ENCODE measurements around the gene RREB1.

- TF ChIP-seq CTCF (IDR thresholded peaks at IDR 0.05; ENCODE audit: poor library complexity, severe bottlenecking) (no peak), SMC3 (conservative IDR thresholded peaks at IDR 0.05; ENCODE audit: poor library complexity) (no peak), RAD21 (conservative IDR thresholded peaks at IDR 0.05) (no peak)
Measured at GRCh38 chr6:7067305-7067704, 40.5 kb upstream of the RREB1 start.
